Neuronal stem cell (in vitro differentiated cells): Measurements from ENCODE around the gene NAALADL2.

Experiments used
- DNase-seq: peaks from one replicate; pipeline ENCODE4 v3.0.0-alpha.2; 2013; ENCODE audit warnings: low spot score
- H2AFZ ChIP-seq: one replicate; pipeline ENCODE4 v1.6.1; 2013; ENCODE audit warnings: mild to moderate bottlenecking, low read length, inconsistent platforms
- H2AK5ac ChIP-seq: 2 replicates; pipeline ENCODE4 v1.6.1; 2013; ENCODE audit warnings: low read depth, mild to moderate bottlenecking, inconsistent platforms, low read length, moderate library complexity, mixed read lengths
- H2BK120ac ChIP-seq: 2 replicates; pipeline ENCODE4 v1.6.1; 2013; ENCODE audit warnings: low read depth, mild to moderate bottlenecking, inconsistent platforms, low read length, moderate library complexity, mixed read lengths
- H2BK12ac ChIP-seq: one replicate; pipeline ENCODE4 v1.6.1; 2013; ENCODE audit warnings: low read length, inconsistent platforms
- H2BK15ac ChIP-seq: 2 replicates; pipeline ENCODE4 v1.6.1; 2013; ENCODE audit warnings: mild to moderate bottlenecking, low read length, inconsistent platforms, mixed read lengths
- H2BK5ac ChIP-seq: one replicate; pipeline ENCODE4 v1.6.1; 2013; ENCODE audit warnings: inconsistent platforms, mild to moderate bottlenecking, low read length, moderate library complexity
- H3K14ac ChIP-seq: one replicate; pipeline ENCODE4 v1.6.1; 2013; ENCODE audit warnings: low read length, inconsistent platforms
- H3K18ac ChIP-seq: 2 replicates; pipeline ENCODE4 v1.6.1; 2013; ENCODE audit warnings: low read length, inconsistent platforms
- H3K23ac ChIP-seq: 2 replicates; pipeline ENCODE4 v1.6.1; 2013; ENCODE audit warnings: low read depth, mild to moderate bottlenecking, mixed read lengths, low read length, inconsistent platforms; ENCODE audit not compliant: poor library complexity
- H3K27ac ChIP-seq: replicated peaks from 3 replicates; pipeline ENCODE4 v1.5.1; 2013; ENCODE audit warnings: low read length, inconsistent platforms
- H3K27me3 ChIP-seq, 3 experiments: 2 replicates each; pipeline ENCODE4 v1.6.1; 2013; ENCODE audit warnings: low read length in 3 of 3, mild to moderate bottlenecking in 2 of 3, inconsistent platforms in 1 of 3, low read depth in 1 of 3, mixed read lengths in 1 of 3, moderate library complexity in 1 of 3; ENCODE audit not compliant: control insufficient read depth in 3 of 3, insufficient read depth in 3 of 3
- H3K36me3 ChIP-seq, 2 donors: replicated peaks in 1 of 2; 2 replicates each; pipeline ENCODE4 v1.6.1; 2013; ENCODE audit warnings: low read length in 2 of 2; ENCODE audit not compliant: control insufficient read depth in 2 of 2, insufficient read depth in 2 of 2
- H3K4ac ChIP-seq: 2 replicates; pipeline ENCODE4 v1.6.1; 2013; ENCODE audit warnings: inconsistent platforms, mild to moderate bottlenecking, low read length, moderate library complexity
- H3K4me1 ChIP-seq, 2 donors: 1 replicate in 1 of 2; 2 replicates in 1 of 2; pipeline ENCODE4 v1.6.1; 2013; ENCODE audit warnings: low read length in 2 of 2, low read depth in 1 of 2; ENCODE audit not compliant: control insufficient read depth in 2 of 2, insufficient read depth in 1 of 2
- H3K4me2 ChIP-seq: one replicate; pipeline ENCODE4 v1.6.1; 2013; ENCODE audit warnings: mild to moderate bottlenecking, low read length, inconsistent platforms; ENCODE audit not compliant: insufficient read depth, poor library complexity, severe bottlenecking
- H3K4me3 ChIP-seq, 2 donors: 2 replicates each; pipeline ENCODE4 v1.5.1; 2013; ENCODE audit warnings: low read length in 2 of 2, mild to moderate bottlenecking in 2 of 2, inconsistent platforms in 1 of 2, moderate library complexity in 1 of 2
- H3K79me1 ChIP-seq: one replicate; pipeline ENCODE4 v1.6.1; 2013; ENCODE audit warnings: low read depth, mild to moderate bottlenecking, inconsistent platforms, low read length, moderate library complexity
- H3K9ac ChIP-seq: one replicate; pipeline ENCODE4 v1.6.1; 2013; ENCODE audit warnings: mild to moderate bottlenecking, low read depth, low read length, inconsistent platforms; ENCODE audit not compliant: poor library complexity
- H3K9me3 ChIP-seq, 2 donors: replicated peaks in 1 of 2; 2 replicates each; pipeline versions ENCODE3 to v1.6.1; 2013; ENCODE audit warnings: low read length in 2 of 2, mild to moderate bottlenecking in 2 of 2, inconsistent platforms in 1 of 2, low read depth in 1 of 2, mixed read lengths in 1 of 2, moderate library complexity in 1 of 2; ENCODE audit not compliant: control insufficient read depth in 2 of 2, insufficient read depth in 1 of 2
- H4K8ac ChIP-seq: one replicate; pipeline ENCODE4 v1.6.1; 2013; ENCODE audit warnings: low read depth, mild to moderate bottlenecking, inconsistent platforms, low read length, moderate library complexity
- H4K91ac ChIP-seq: one replicate; pipeline ENCODE4 v1.6.1; 2013; ENCODE audit warnings: low read length, low read depth, mild to moderate bottlenecking, inconsistent platforms; ENCODE audit not compliant: poor library complexity
- WGBS, 2 donors: extraction: QIAGEN DNeasy Blood & Tissue Kit; methylation state at CpG; one replicate each; pipeline ENCODE4 v1.1.7; 2013; ENCODE audit warnings: missing lambda C conversion rate in 2 of 2, mixed read lengths in 1 of 2; ENCODE audit not compliant: insufficient read length in 2 of 2, insufficient replicate concordance in 1 of 2; ENCODE audit errors: extremely low coverage in 2 of 2; 5-methylcytosine and 5-hydroxymethylcytosine counted together

Gene NAALADL2

DNA sequence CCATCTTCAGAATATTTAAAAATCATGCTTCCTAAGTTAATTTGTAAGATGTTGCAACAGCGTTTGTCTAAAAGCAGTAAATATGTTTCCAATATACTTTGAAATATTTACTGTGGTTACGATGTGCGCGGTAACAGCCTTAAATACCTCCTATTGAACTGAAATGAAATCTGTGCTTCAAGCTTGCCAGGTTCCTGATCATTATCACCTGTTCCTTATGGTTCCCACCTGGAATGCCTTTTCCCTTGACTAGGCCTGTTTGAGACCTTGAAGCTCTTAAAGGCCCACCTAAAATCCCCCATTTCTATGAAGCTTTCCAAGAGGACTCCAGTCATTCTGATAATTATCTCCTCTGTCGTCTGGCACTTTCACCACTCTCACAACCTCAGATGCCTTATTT, 146.7 kb downstream of the NAALADL2 start:
- Histone ChIP-seq H2BK120ac (no peak overlapping the region), H3K18ac (no peak overlapping the region), H2BK12ac (no peak overlapping the region), H2AFZ (no peak overlapping the region), H3K4me3 (no peak overlapping the region), H3K36me3 (no peaks in the 10 kb centered on the region), H4K91ac (no peak overlapping the region), H3K14ac (no peak overlapping the region), H3K79me1 (no peaks in the 10 kb centered on the region), H3K9me3 (no peaks in the 10 kb centered on the region), H4K8ac (no peak overlapping the region), H3K27me3 (no peaks in the 10 kb centered on the region), H3K9ac (no peak overlapping the region), H3K4me2 (no peak overlapping the region), H3K27ac (no peak overlapping the region), H2AK5ac (no peak overlapping the region), H2BK5ac (no peak overlapping the region), H3K4ac (no peak overlapping the region), H3K23ac (no peak overlapping the region), H3K4me1 (no peaks in the 10 kb centered on the region), H2BK15ac (no peak overlapping the region)
- no peak for DNase-seq
- WGBS, 2 donors: no CpG with 5 or more reads among the region's 5 CpGs

DNA sequence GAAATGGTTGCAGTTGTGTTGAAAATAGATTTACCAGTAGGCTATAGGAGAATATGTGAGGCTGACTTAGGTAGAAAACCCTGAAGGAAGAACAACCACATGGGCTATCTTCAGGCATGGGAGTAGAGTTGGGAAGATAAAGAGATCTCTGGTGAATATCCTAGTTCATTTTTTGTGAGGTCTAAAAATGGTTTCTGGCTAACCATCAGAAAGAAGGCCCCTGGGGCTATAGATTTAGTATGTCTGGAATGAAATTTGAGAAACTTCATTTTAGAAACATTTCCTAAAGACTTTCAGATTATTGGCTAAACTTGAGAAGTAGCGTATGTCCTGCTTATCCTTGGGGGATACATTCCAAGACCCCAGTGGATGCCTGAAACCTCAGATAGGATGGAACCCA, 148.2 kb downstream of the NAALADL2 start:
- Histone ChIP-seq H2AK5ac (no peak overlapping the region), H3K79me1 (no peaks in the 10 kb centered on the region), H3K27ac (no peak overlapping the region), H2BK120ac (no peak overlapping the region), H3K18ac (no peak overlapping the region), H3K4me2 (no peak overlapping the region), H3K36me3 (no peaks in the 10 kb centered on the region), H2AFZ (no peak overlapping the region), H3K23ac (no peak overlapping the region), H4K8ac (no peak overlapping the region), H2BK12ac (no peak overlapping the region), H4K91ac (no peak overlapping the region), H2BK5ac (no peak overlapping the region), H3K14ac (no peak overlapping the region), H3K9ac (no peak overlapping the region), H3K4ac (no peak overlapping the region), H3K27me3 (no peaks in the 10 kb centered on the region), H3K9me3 (no peaks in the 10 kb centered on the region), H2BK15ac (no peak overlapping the region), H3K4me1 (no peaks in the 10 kb centered on the region), H3K4me3 (no peak overlapping the region)
- DNase-seq: no peak
- no CpG with 5 or more reads among the region's 1 CpG for WGBS, 2 donors

DNA sequence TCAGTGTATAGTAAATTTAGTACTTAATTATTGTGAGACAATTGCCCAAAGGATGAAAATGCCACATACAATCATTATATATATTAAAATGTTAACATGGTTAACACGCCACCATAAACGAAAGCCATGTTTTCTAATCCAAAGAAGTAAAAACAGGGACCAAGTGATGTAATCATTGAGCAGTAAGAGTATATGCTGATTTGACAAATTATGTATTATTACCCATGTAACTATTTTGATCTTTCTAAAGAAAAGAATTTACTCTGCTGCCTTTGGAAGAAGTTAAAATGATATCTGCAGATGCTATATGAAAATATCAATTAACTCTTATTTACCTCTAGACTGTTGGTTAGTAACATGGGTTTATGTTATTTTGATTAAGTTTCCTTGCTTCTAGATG, 150.2 kb downstream of the NAALADL2 start:
- H2BK5ac ChIP-seq: no peak overlapping the region
- no peaks in the 10 kb centered on the region for H3K27me3 ChIP-seq
- H3K4me3 ChIP-seq: no peak overlapping the region
- H3K27ac ChIP-seq: no peak overlapping the region
- H3K4ac ChIP-seq: no peak overlapping the region
- H2BK15ac ChIP-seq: no peak overlapping the region
- no peak overlapping the region for H4K91ac ChIP-seq
- H3K4me1 ChIP-seq: no peaks in the 10 kb centered on the region
- H4K8ac ChIP-seq: no peak overlapping the region
- no peak overlapping the region for H2BK120ac ChIP-seq
- H3K14ac ChIP-seq: no peak overlapping the region
- H3K18ac ChIP-seq: no peak overlapping the region
- no peaks in the 10 kb centered on the region for H3K36me3 ChIP-seq
- H2AK5ac ChIP-seq: no peak overlapping the region
- DNase-seq: no peak
- H3K9ac ChIP-seq: no peak overlapping the region
- H2BK12ac ChIP-seq: no peak overlapping the region
- no peaks in the 10 kb centered on the region for H3K9me3 ChIP-seq
- H3K23ac ChIP-seq: no peak overlapping the region
- H3K4me2 ChIP-seq: no peak overlapping the region
- WGBS, 2 donors: no CpG with 5 or more reads among the region's 2 CpGs
- H2AFZ ChIP-seq: no peak overlapping the region
- H3K79me1 ChIP-seq: no peaks in the 10 kb centered on the region

DNA sequence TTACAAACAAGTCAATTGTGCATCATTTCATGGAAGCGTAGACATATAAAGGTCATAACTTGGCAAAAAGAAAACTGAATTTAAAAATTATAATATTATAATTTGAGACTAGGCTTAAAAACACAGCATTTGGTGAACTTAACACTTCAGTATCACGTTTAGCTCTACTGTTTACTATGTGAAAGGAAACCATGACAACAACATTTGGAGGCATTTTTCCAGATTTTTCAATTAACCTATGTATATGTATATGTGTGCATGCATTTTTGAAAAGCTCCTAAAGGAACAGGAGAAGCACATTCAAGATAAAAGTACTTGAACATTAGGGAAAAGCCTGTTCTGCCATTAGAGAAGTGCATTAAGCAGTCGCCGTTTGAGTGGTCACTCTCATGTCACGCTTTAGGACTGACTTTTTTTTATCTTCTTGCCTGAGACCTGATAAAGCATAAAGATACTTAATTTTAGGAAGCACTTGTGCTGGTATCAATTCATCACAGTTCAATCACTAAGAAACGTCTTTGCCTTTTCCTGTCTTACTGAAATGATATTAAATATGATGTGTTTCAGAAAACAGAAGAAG, 156.0 kb downstream of the NAALADL2 start:
- Histone ChIP-seq H2BK12ac (no peak overlapping the region), H3K14ac (no peak overlapping the region), H3K79me1 (no peaks in the 10 kb centered on the region), H2BK120ac (no peak overlapping the region), H4K8ac (no peak overlapping the region), H3K4ac (no peak overlapping the region), H3K27me3 (no peaks in the 10 kb centered on the region), H2AFZ (no peak overlapping the region), H4K91ac (no peak overlapping the region), H3K9ac (no peak overlapping the region), H2BK15ac (no peak overlapping the region), H3K9me3 (no peaks in the 10 kb centered on the region), H3K4me2 (no peak overlapping the region), H3K27ac (no peak overlapping the region), H3K36me3 (no peaks in the 10 kb centered on the region), H3K18ac (no peak overlapping the region), H3K4me1 (no peaks in the 10 kb centered on the region), H3K23ac (no peak overlapping the region), H2BK5ac (no peak overlapping the region), H2AK5ac (no peak overlapping the region), H3K4me3 (no peak overlapping the region)
- DNase-seq: no peak
- no CpG with 5 or more reads among the region's 6 CpGs for WGBS, 2 donors
